DMS153 (cell line): Measurements from ENCODE around the gene FRY.

Experiments
- DNase-seq: peaks from one replicate; lab custom pipeline; 2025; lab: John Stamatoyannopoulos, UW

The FRY gene

GRCh38 chr13:32311188-32311897 is 279.8 kb downstream of the FRY start:
- no peak for DNase-seq

DNA sequence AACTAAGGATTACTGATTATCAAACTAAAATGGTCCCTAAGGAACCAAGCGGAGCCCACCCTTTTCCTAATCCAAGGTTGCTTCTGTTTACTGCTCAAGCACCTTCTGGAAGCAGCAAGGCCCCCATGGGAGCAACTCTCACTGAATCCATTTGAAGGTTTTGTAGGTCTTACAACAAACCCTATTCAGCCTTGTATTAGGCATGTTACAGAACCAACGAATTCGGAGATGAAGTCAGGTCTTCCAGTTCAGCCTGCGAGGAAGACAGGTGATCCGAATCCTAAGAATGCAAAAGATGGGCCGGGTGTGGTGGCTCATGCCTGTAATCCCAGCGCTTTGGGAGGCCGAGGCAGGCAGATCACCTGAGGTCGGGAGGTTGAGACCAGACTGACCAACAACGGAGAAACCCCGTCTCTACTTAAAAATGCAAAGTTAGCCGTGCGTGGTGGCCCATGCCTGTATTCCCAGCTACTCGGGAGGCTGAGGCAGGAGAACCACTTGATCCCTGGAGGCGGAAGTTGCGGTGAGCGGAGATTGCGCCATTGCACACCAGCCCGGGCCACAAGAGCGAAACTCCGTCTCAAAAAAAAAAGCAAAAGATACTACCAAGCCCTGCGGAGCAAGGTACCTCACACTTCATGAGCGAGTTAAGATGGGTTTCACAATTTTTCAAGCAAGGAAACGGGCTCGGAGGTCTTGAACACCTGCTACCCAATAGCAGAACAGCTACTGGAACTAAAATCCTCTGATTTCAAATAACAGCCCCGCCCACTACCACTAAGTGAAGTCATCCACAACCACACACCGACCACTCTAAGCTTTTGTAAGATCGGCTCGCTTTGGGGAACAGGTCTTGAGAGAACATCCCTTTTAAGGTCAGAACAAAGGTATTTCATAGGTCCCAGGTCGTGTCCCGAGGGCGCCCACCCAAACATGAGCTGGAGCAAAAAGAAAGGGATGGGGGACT is 283.0 kb downstream of the FRY start:
- no peak for DNase-seq

- peak; percentile 77 for DNase-seq
These were observed 283.9 kb downstream of the FRY start, which contains the start of the genes BRCA2 and ZAR1L for GRCh38 chr13:32315238-32316027. Gene BRCA2, plus strand, starts transcription at chr13:32315508. Its CDS starts 953 bp downstream, at chr13:32316461. Gene ZAR1L, minus strand, starts transcription at chr13:32315363. Its CDS starts 3,438 bp downstream, at chr13:32311925.

GRCh38 chr13:32316028-32316339 is 284.4 kb downstream of the FRY start:
- DNase-seq = no peak

DNA sequence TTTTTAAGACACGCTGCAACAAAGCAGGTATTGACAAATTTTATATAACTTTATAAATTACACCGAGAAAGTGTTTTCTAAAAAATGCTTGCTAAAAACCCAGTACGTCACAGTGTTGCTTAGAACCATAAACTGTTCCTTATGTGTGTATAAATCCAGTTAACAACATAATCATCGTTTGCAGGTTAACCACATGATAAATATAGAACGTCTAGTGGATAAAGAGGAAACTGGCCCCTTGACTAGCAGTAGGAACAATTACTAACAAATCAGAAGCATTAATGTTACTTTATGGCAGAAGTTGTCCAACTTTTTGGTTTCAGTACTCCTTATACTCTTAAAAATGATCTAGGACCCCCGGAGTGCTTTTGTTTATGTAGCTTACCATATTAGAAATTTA is 284.9 kb downstream of the FRY start:
- no peak for DNase-seq

- no peak for DNase-seq
These were observed 286.3 kb downstream of the FRY start for GRCh38 chr13:32317716-32318465.

GRCh38 chr13:32320528-32320927 is 289.0 kb downstream of the FRY start:
- DNase-seq = no peak

DNA sequence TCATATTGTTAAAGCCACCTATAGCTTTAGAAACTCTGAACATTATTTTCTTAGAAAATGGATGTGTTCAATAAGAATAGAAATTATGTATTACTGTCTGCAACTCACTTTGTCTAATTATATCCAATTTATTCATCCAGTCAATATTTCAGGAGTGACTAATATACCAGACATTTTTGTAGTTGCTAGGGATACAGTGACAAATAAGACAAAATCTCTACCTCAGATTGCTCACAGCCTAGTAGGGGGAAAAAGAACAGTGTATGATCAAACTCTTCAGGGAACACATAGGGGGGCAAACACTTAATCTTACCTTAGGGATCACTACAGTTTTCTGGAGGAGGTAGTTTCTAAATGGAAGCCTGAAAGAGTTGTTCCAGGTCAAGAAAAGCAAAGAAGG is 292.3 kb downstream of the FRY start:
- no peak for DNase-seq

DNA sequence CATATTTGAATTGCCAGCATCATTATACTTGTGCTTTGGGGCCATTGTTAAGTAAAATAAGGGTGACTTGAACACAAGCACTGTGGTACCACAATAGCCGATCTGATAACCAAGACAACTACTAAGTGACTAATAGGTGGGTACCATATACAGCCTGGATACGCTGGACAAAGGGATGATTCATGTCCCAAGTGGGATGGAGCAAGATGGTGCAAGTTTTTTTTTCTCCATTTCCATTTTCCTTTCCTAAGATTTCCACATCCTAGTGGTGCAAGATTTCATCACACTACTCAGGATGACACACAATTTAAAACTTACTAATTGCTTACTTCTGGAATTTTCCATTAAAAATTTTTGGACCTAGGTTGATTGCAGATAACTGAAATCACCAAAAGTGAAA is 298.9 kb downstream of the FRY start:
- DNase-seq = no peak

DNA sequence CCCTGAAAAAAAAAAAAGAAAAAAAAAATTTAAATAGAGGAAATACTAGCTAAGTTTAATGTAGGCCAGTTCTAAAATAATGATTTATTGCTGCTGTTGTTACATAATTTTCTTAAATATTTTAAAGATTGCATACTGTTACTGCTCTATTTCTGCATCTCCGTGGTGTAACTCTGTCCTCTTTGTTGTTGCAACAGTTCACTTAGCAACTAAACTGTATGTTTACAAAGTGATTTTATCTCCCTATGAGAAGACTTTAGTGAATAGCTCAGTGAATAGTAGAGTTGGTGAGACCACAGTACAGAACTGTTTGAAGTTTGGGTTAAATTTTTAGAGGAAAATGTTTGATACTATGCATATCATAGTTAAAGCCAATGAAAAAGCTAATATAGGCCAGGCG is 303.1 kb downstream of the FRY start:
- no peak for DNase-seq

DNA sequence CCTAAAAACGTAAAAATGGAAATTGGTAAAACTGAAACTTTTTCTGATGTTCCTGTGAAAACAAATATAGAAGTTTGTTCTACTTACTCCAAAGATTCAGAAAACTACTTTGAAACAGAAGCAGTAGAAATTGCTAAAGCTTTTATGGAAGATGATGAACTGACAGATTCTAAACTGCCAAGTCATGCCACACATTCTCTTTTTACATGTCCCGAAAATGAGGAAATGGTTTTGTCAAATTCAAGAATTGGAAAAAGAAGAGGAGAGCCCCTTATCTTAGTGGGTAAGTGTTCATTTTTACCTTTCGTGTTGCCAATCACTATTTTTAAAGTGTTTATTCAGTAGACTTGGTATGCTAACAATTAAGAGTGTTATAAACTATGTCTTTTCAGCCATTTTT is 309.3 kb downstream of the FRY start:
- DNase-seq = no peak

DNA sequence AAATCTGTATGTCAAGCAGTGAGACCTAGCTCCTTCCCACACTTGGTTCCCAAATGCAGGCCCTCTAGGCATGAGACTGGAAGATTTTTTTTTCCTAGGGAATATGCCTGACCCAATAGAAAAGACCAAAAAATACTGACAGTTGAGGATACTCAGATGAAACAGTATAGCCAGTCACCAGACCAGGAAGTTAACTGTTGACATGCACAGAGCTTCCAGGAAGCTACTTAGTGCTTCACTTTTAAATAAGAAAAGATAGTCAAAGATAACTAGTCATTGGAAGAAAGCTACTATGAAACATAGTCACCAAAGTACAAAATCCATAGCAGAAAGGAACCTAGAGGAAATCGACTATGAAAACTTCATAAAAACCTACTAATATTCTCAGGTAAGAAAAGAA is 316.1 kb downstream of the FRY start:
- no peak for DNase-seq
